GM21737 (cell line): Measurements from ENCODE around the gene IST1.
"Not testable (repeated sequence)": the region's sequence is repeated elsewhere in the genome, so short reads cannot be mapped to it uniquely, and the experiment has no call there.

Experiments used
- ATAC-seq: cut with Tn5 transposase; IDR thresholded peaks from one replicate; pipeline ENCODE4 v1.9.1; 2021; ENCODE audit warnings: mild to moderate bottlenecking, moderate library complexity; ENCODE audit not compliant: unreplicated experiment

Gene IST1

GRCh38 chr16:71894921-71895678 is at the start of gene IST1:
TSS of gene IST1 (plus strand) at chr16:71895531. CDS start at chr16:71915641, 20,110 bp downstream.
- peak; percentile 88 for ATAC-seq

DNA sequence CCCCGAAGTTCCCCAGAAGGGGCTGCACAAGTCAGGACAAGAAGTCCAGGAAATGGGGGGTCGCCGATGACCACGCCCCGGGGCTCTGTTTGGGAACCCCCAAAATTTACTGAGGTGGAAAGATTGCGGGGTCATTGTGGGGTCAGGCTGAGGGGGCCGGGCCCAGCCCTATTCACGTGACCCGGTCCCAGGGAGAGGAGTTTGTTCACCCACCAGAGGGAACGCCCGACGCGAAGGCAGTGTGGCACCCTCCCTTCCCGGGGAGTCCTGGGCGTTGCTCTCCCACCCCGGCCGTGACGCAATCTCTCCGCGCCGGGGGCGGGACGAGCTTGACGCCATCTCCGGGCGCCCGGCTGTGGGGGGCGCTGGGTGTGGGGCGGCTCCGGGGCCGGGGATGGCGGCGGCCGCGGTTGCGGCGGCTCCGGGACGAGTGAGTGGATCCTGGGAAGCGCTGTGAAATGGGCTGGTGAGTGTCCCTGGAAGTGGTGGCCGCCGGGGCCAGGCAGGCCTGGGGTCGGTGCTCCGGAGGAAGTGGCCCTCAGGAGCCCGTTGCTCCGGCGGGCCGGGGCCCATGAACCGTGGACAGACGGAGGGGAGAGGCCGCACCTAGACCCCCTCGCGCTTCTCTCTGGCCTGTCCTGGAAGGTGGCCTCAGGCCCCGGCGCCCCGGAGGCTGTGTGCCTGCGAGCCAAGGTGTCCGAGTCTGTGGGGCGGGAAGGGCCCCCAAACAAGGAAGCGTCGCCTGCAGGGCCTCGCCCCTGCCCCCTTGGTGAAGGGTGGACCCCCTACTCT is 49.5 kb upstream of the IST1 start, which contains the start of gene ATXN1L:
TSS of gene ATXN1L (plus strand) at position 338 of the 792 bp plus-strand sequence. CDS start 3,765 bp downstream, outside the sequence.
- ATAC-seq, result peak; percentile 61

DNA sequence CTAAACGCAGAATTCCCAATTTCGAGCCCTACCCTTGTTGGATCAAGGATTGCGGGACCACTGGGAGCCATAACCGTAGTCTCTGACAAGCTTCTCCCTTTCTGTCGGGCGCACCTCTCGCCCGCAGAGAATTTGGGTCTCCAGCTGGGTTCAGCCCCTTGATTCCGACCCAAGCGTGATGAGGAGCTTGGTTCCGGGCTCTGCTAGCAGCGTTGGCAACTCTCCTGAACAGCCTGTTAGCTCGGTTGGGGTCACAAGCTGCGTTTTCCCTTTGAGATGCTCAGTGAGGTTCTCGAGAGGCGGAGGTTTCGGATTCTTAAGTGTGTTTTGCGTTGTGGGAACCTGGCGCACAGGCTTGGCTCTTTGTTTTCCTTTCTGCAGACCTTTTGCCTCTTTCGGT is 48.9 kb upstream of the IST1 start:
- no peak for ATAC-seq

GRCh38 chr16:71847096-71847495 is 48.2 kb upstream of the IST1 start:
- no peak for ATAC-seq

DNA sequence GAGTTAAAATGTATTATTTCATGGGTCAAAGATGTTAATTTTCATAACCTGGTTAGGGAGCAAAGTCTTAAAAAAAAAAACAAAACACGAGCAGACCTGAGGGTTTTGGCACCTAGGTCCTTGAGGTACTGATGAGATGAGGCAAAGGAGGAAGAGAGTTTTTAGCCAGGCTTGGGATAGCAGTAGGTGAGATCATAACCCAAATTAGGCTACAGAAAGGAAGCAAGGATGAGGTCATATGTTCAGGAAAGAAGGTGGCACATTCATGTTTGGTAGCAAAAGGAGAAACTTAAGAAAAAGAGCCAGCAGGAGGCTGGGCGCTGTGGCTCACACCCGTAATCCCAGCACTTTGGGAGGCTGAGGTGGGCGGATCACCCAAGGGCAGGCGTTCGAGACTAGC is 46.7 kb upstream of the IST1 start:
- no peak for ATAC-seq

DNA sequence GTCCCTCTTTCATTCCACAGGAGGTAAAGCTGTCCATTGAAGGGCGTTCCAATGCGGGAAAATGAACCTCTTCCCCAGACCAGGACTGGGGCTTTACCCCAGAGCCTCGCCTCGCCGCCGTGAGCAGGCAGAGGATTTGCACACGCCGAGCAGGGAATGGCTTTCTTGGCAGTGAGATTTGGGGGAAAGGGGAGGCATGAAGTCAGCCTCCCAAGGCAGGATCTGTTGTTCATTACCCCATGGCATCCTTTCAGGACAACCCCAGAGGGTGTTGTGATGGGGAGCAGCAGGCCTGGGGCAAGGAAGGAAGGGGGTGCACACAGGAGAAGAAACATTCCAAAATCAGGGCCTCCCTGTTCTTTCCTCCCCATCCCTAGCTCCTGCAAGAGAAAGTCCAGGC is 43.6 kb upstream of the IST1 start:
- no peak for ATAC-seq

DNA sequence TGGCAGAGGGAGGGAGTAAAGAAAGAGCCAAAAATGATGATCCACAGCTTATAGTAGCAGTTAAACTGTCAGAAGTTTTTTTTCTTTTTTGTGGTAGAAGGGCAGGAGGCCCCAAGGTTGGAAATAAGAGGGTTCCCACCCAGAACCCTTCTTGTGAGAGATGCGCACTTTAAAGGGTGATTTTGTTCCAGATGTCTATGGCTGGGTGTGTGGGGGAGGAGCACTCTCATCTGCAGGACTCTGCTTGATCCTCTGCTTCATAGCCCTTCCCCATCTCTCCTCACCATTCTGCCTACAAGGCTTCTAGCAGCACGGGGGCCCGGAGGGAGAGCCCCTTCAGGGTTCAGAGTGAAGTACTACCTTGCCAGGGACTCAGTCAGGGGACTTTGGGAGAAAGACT is 43.2 kb upstream of the IST1 start:
- no peak for ATAC-seq

DNA sequence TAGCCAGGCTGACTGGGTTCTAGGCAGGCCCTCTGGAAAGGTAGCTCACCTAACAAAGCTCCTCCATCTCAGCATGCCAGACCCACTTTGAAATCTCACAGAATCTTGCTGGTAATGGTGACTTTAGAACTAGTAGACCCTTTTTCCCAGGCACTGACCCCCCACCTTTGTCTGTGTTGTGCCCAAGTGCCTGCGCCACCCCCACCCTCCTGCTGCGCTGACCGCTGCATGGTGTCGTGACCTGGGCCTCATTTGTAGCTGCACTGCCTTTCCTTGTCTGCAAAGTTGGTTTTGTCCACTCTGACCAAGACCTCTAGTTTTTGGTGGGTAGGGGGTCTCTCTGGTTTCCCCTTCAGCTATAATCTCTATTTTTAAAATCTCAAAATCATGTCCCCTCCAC is 42.8 kb upstream of the IST1 start:
- ATAC-seq, result no peak

- peak; percentile 48 for ATAC-seq
These were observed 41.9 kb upstream of the IST1 start for GRCh38 chr16:71853413-71853812.

DNA sequence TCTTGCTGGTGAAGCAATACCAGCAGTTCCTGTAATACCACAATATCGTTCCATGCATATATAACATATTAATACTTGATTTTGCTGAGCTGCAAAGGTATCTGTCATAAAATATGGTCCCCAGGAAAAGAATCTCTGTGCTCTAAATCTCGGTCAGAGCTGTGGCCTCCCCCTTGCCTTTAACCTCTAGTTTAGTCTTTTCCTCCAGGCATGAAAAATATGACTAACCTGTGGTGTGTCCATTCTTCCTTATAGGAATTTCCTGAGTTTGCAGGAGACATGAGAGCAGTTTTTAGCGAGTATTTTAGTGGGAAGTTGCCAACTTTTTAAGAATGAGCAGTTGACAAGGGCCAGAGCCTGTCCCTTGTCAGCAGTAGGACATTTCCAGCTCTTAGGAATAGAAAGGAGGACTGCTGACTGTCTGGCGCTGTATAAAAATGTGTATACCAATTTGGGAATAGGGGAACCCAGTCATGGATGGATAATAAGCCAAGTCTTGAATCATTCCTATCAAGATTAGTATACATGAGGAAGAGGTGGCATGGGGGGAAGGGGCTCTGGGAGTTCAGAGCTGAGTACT is 40.9 kb upstream of the IST1 start:
- no peak for ATAC-seq

DNA sequence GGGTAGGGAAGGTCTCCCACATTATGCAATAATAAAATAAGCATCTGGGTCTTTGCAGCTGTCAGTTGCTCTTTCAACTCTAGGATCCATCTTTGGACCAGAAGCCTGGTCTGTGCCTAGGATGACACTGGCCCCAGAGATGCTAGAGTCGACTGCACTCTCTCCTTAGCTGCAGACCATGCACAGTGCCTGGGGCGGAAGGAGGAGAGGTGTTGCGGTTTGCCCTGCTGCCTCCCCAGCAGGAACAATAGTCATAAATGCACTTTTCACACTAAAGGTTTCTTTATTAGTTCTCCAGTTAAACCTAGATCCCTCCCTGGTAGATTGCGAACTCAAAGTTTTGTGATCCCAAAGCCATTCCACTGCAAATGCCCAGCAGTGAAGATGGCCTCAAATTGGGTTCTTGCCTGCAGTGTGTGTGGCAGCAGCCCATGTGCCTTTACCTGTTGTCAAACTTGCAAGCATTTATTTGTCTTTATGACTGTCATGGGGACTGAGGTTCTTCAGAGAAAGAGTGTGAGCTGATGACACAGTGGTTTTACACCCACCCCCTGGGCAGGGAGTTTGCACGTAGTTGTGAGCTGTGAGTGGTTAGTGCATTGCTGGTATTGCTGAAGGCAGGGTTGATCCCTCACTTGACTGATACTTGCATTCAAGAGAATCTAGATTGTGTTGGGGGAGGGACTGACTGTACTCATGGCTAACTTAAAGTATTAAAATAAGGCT is 39.2 kb upstream of the IST1 start:
- ATAC-seq, result no peak

DNA sequence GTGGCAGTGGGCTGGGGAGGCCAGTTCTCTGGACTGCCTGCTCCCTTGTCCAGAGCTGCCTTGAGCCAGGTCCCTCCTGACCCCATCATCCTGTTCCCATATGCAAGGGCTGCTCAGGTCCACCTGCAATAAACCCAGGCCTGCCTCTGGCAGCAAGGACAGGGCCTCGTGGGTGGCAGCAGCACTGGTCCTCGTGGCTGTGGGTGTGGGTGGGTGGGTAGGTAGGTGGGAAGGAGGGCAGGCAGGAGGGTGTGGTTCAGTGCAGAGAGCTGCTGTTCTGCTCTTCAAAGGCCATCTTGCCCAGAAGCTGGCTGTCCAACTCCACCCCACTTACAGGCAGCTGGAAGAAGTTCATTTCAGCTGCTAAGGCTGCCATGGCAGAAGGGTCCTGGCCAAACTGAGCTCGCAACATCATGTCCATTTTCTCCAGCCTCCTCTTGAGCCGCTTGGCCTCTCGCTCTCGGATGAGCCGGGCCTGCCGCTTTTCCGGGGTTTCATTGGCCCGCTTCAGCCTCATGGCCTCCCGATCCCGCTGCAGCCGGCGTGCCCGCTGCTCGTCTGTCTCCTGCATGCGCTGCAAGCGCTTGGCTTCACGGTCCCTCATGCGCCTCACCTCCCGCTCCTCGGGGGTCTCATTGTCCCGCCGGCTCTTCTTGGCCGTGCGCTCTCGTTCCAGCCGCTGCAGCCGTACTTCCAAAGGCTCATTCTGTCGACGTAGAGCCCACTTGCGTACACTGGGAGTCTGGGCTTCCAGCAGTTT is 35.4 kb upstream of the IST1 start:
- no peak for ATAC-seq

GRCh38 chr16:71863995-71864394 is 31.3 kb upstream of the IST1 start:
- no peak for ATAC-seq

GRCh38 chr16:71865173-71865863 is 30.0 kb upstream of the IST1 start:
- ATAC-seq, result no peak

GRCh38 chr16:71867175-71867574 is 28.2 kb upstream of the IST1 start:
- ATAC-seq, result not testable (repeated sequence)

DNA sequence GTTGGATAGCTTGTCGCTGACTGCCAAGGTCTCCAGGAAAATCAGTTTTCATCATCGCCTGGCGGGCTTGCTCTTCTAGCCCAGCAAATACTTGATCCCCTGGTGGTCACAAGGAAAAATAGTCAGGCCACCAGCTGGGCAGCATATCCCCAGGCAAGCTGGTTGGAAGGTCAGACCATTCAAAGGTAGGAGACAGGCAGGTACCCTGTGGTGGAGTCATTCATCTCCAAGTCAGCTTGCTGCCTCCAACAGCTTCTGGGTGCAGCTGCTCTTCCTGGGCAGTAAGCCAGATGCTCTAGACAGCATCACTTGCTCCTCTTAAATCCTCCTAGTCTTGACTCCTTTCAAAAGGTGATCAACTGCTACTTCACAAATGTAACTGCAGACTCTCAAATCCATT is 27.4 kb upstream of the IST1 start:
- ATAC-seq, result no peak

DNA sequence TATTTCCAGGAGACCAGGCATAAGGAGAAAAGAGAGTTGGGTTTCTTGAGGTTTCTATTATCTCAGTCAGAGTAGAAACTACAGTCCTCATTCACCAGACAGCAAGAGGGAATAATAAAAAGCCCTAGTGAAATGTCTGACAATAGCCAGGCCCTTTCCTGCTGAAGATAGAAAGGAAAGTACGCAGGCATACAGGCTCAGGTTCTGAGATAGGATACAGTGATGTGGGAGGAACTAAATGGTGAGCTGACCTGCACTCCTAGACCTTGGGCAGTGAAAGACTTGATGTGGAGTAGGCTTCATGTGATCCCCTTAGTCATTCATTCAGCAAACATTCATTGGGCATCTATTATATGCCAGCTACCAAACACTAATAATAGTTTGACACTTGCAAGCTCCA is 26.2 kb upstream of the IST1 start:
- no peak for ATAC-seq

- no peak for ATAC-seq
These were observed 24.5 kb upstream of the IST1 start for GRCh38 chr16:71870818-71871217.

DNA sequence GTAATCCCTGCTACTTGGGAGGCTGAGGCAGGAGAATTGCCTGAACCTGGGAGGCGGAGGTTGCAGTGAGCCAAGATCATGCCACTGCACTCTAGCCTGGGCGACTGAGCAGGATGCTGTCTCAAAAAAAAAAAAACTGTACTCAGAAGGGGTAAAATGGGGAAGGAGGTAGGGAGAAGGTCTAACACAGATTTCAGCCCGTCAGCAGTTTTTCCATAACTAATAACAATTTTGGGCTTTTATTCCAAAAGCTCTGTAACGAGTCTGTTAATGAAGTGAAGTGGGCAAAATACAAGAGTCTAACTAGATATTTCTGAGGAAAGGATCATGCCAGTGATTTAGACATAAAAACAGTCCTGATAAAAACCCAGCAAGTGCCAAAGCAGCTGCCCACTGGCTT is 22.1 kb upstream of the IST1 start:
- ATAC-seq, result no peak

- ATAC-seq, result no peak
These were observed 16.4 kb upstream of the IST1 start for GRCh38 chr16:71878911-71879310.
